GM15510 (cell line): ENCODE data around the gene MRPS23.

ENCODE experiments used
- POLR2A ChIP-seq: IDR thresholded peaks from 3 replicates; pipeline ENCODE4 v1.6.1; 2011; ENCODE audit warnings: borderline replicate concordance; ENCODE audit not compliant: insufficient read length; ENCODE audit errors: extremely low read depth

MRPS23 gene

GRCh38 chr17:57838857-57839570 lies 10.8 kb downstream of the MRPS23 start:
- no peak for TF ChIP-seq POLR2A

DNA sequence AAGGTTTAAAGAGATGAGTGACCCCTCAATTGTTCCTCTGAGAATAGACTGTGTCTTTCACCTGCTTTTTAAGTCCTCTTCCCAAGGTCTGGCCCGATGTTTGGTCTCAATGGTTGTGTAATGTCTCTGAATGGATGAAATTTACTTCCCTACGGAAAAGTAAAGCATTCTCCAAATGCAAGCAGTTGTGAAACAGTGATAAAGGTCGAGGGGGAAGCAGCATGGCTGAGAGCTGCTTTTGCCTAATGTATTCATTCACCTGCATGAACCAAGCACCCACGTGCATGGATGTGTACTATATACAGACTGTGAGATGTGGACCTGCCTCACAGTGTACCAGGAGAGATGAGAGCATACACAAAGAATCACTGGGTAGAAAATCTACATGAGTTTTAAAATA lies 11.4 kb downstream of the MRPS23 start:
- TF ChIP-seq POLR2A: no peak

DNA sequence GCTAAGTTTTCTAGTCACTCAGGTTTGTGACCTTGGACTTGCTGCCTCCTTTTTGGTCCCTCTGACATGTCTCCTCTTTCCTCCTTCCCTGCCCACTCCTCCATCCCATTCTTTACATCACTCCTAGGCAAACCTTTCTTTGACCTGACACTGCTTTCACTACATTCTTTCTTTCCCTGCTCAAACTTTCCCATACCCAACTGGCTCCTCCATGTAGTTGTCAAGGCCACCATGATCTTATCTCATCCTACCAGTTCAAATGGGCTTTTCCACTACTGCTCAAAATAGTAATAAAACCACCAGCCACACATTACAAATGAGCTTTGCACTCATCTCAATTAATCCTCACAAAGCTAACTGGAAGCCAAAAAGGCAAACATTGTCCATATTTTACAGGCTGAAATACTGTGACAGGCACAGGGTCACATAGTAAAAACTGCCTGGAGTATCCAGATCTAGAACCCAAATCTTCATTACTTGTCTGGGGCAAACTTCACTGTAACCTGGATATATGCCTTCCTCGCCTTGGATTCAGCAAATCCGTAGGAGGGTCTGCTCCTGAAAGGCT lies 14.4 kb downstream of the MRPS23 start:
- TF ChIP-seq POLR2A: no peak

DNA sequence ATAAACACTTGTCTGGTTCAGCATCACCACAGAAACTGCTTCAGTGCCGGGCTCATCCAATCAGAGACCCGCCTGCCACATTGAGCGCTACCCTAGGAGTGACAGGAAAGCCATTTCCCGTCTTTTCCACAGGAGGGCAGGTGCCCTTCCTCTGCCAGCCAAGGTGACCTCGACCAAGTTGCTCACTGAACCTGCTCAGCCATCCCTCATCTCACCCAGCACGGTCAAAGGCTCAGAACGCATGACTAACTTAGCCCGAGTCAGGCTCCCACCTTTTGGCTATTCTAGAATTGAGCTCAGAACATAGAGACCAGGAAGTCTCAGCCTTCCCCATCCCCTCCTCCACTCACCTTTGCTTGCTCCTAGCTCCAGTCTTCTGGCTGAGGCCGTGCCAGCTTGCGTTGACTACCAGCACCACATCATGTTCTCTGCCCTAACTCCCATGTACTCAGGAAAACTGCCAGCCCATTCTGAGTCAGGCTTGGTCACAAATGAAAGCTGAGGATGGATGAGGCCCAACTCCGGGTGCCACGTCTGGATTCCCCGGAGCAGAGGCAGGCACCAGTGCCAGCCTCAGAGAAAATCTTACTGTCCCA lies 15.6 kb downstream of the MRPS23 start:
- TF ChIP-seq POLR2A: no peak

DNA sequence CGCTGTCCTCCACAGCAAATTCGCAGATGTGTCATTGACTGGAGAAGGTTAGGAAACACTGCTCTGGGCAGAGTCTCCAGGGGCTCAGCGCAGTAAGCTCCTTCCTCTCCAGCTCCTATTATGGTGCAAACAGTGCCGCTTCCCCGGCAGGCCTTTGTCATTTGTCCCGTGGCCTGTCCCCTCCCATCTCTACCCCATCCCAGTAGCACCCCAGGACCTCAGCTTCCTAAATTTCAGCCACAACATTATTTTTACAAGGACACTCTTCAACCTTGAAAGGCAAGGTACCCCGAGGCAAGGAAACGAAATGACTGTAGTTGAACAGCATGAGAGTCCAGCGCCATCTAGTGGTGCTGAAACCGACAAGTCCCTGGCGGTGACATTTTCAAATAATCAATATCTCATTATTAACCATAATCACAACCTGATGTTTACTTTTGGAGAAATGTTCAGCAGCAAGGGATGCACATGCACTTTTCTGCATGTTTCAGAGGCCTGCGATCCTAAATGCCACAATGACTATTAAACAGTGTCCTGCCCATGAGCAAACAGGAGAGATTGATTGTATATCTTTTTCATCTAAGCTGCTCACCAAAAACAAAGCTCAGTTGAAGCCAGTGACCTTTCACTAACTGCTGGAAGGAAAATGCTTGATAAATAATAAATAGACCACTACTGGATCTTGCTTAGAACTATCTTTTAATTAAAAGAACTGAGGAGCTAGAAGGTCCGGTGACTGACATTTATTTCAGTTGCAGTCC lies 16.5 kb downstream of the MRPS23 start:
- TF ChIP-seq POLR2A: no peak

DNA sequence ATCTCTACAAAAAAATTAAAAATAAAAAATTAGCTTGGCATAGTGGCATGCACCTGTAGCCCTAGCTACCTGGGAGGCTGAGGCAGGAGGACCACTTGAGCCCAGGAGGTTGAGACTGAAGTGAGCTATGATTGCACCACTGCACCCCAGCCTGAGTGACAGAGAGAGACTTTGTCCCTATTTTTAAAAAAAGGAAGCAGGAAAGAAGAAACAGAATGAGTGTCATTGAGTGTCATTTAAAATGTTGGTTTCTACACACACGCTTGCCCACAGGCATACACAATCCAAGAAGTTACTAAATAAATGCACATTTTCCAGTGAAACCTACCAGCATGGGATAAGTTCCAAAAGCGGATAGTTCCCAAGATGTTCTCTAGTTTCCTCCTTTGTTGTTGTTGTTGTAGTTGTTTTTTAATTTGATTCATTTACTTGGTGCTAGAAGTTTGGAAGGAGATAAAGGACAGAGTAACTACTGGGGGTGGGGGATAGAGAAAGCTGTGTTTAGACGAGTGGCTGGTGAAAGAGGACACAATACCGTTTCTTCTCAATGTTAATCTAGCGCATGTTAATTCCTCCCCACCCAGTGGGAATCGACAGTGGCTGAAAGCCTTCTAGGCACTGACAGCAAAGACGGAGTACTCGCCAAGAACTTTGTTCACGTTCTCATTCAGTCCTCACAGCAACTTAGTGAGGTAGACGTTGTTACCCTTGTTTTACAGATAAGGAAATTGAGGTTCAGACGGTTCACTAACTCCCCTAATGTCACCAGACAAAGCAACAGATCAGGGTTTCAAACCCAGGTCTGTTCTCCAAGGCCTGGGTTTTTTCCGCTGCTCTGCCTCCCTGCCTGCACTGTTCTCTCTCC lies 17.3 kb downstream of the MRPS23 start:
- TF ChIP-seq POLR2A: no peak

DNA sequence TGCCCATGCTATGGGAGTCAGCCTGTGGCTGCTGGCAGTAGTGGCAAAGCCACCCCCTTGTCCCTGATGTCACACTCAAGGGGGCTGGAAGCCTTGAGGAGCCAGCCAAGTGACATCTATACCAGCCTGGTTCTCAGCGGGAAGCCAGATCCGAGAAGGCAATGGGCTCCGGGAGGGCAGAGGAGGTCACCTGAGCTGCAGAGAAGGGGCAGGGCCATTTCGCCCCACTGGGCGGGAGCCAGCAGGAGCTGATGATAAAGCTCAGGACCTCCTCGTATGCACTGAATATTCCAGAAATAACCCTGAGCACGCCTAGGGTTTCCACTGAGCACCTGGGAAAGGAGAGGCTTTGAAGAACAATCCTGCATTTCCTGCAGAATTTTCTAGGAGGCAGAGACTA lies 19.0 kb downstream of the MRPS23 start:
- no peak for TF ChIP-seq POLR2A

DNA sequence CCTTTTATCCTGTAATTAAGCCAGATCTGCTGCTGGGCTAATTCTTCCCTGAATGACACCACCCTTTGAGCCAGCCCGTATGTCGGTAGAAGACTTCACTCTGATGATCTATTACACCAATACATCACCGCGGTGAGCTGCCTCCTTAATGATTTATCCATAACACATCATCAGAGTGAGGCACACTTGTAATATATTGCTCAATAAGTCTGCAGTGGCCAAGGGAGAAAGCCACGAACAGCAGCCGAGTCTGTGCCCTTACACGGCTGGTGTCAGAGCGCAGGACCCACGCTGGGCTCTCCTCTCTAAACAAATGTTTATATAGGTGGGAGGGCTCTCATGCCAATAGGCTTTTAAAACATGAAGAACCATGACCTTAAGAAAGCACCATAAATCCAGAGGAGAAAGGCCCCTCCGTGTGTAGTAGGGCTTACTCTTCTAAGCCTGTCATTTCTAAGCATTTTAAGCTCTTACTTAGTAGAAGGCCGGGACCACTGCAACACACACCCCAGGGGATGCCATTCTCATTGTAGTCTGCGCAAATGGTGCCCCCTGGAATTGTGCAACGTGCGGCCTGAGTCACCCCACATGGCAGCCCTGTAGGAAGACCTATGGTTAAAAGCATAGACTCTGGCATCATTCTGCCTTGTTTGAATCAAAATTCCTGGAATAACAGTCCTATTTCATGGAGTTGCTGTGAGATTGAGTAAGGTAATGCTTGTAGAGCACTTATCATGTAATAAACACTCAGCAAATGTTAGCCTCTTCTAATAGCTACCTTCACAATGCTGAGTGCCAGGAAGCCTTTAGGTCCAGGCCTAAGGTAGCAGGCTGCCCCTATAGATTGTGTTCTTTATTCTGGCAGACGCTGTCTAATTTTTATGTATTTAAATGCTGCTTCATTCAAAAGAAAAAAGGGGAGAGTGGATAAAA lies 26.1 kb downstream of the MRPS23 start:
- no peak for TF ChIP-seq POLR2A

DNA sequence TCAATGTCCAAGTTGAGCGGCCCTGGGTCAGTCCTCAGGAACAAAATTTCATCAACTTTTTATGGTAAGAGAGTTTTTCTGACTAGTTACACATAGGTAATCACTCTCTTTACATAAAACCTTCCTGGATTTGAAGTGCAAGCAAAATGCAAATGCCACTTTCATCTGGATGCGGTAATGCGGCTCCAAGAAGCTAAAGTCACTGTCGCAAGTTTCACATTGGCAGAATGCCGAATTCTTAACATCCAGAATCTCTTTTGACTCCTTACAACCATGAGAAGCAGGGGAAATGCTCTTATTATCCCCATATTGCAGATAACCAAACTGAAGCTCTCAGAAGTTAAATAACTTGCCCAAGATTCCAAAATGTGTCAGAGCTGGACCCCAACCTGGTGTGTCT lies 30.0 kb downstream of the MRPS23 start:
- no peak for TF ChIP-seq POLR2A

- TF ChIP-seq POLR2A: no peak
Measured at GRCh38 chr17:57819285-57819684, 30.6 kb downstream of the MRPS23 start.

- TF ChIP-seq POLR2A: no peak
Measured at GRCh38 chr17:57818066-57818465, 31.8 kb downstream of the MRPS23 start.

DNA sequence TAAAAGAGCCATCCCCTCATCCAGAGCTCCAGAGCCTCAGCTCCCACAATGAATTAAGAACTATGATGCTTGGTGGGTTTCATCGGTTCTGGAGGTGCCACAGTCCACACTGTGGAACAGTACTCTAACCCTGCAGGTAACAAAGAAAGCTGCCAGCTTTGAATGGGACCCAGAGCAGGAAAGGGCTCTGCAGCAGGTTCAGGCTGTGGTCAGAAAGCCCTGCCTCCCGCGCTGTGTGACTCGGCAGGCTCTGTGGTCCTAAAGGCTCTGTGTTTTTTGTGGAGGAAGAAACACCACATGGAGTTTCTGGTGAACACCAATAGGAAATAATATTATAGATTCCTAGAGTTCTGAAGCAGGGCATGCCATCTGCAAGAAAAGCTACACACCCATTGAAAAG lies 32.5 kb downstream of the MRPS23 start:
- TF ChIP-seq POLR2A: no peak

- TF ChIP-seq POLR2A: no peak
Measured at GRCh38 chr17:57814421-57814820, 35.4 kb downstream of the MRPS23 start.

DNA sequence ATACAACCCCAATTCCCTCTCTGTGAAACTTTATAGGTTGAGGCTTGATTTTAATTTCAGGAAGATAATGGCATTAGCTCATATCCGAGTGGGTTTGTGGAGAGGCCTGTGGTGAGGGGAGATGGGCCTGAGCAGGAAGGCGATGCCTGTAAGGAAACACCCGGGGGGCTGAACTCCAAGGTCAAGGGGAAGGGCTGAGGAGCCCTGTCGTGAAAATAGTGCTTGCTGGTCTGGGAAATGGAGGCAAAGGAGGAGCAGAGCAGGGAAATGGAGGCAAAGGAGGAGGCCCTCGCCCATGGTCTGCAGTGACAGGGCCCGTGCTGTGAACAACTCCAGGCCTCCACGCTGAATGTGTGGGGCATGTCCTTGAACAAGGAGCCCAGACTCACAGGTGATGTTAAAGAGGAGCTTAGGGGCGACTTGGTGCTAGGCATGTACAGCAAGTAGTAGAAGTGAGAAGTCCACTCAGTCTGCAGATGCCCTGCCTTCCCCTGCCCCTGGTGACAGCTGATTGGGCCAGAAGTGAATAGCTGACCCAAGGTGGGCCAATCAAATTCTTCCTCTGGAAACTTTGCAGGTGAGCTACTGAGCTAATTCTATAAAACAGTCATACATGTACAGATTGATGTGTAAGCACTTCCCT lies 38.1 kb downstream of the MRPS23 start:
- no peak for TF ChIP-seq POLR2A
